ENCODE results near the gene TRIM3. TPM values are rescaled to one million over a fixed set of nuclear protein-coding genes. Genes with fewer than 3 reads are reported as not detected.
A peak's percentile ranks its signal among the peaks of the same experiment; 100 is the strongest.

The TRIM3 gene
- total RNA-seq, 1 donor from 2014 or later: 18.9 TPM

GRCh38 chr11:6406370-6406769, 67.4 kb downstream of the TRIM3 start:
- H3K4me1 ChIP-seq: no peaks in the 10 kb centered on the region
- no peak overlapping the region for H3K27ac ChIP-seq
- peaks cover 48% of the 10 kb centered on the region for H3K36me3 ChIP-seq
- ATAC-seq: no peak
- no peaks in the 10 kb centered on the region for H3K9me3 ChIP-seq
- DNase-seq: no peak
- intact Hi-C loops (cut with DNase I): no loop called here
- H3K4me3 ChIP-seq: no peak overlapping the region
- H3K27me3 ChIP-seq (ENCODE audit: low read depth): no peaks in the 10 kb centered on the region
- no peak for TF ChIP-seq CTCF (IDR thresholded peaks at IDR 0.05)

- TF ChIP-seq CTCF (IDR thresholded peaks at IDR 0.05): no peak
- H3K4me1 ChIP-seq: no peaks in the 10 kb centered on the region
- no peak for ATAC-seq
- H3K27ac ChIP-seq: no peak overlapping the region
- H3K36me3 ChIP-seq: peaks cover 48% of the 10 kb centered on the region
- H3K27me3 ChIP-seq (ENCODE audit: low read depth): no peaks in the 10 kb centered on the region
- H3K9me3 ChIP-seq: no peaks in the 10 kb centered on the region
- intact Hi-C loops (cut with DNase I): no loop called here
- no peak overlapping the region for H3K4me3 ChIP-seq
- no peak for DNase-seq
These were observed 67.9 kb downstream of the TRIM3 start for GRCh38 chr11:6405846-6406245.

- Histone ChIP-seq H3K9me3 (no peaks in the 10 kb centered on the region), H3K27me3 (ENCODE audit: low read depth) (no peaks in the 10 kb centered on the region), H3K4me1 (no peaks in the 10 kb centered on the region), H3K27ac (no peak overlapping the region), H3K36me3 (peaks cover 46% of the 10 kb centered on the region), H3K4me3 (no peak overlapping the region)
- TF ChIP-seq CTCF (IDR thresholded peaks at IDR 0.05): no peak
- peak; percentile 47 for DNase-seq
- ATAC-seq: peak in 1 of 2 donors; percentile 61
- intact Hi-C loops (cut with DNase I): no loop called here
These were observed 68.6 kb downstream of the TRIM3 start for GRCh38 chr11:6405052-6405667.

GRCh38 chr11:6404342-6405051, 69.2 kb downstream of the TRIM3 start:
- H3K36me3 ChIP-seq: peaks cover 41% of the 10 kb centered on the region
- no peaks in the 10 kb centered on the region for H3K9me3 ChIP-seq
- no peak for TF ChIP-seq CTCF (IDR thresholded peaks at IDR 0.05)
- H3K4me3 ChIP-seq: no peak overlapping the region
- DNase-seq (peak; percentile 30), ATAC-seq (peak in 1 of 2 donors; percentile 16)
- no peaks in the 10 kb centered on the region for H3K4me1 ChIP-seq
- H3K27me3 ChIP-seq (ENCODE audit: low read depth): no peaks in the 10 kb centered on the region
- intact Hi-C loops (cut with DNase I): no loop called here
- no peak overlapping the region for H3K27ac ChIP-seq

- intact Hi-C loops (cut with DNase I): no loop called here
- Histone ChIP-seq H3K9me3 (no peaks in the 10 kb centered on the region), H3K27ac (no peak overlapping the region), H3K27me3 (ENCODE audit: low read depth) (no peaks in the 10 kb centered on the region), H3K4me1 (no peaks in the 10 kb centered on the region), H3K4me3 (no peak overlapping the region), H3K36me3 (peaks cover 33% of the 10 kb centered on the region)
- DNase-seq (no peak), ATAC-seq (no peak)
- TF ChIP-seq CTCF (IDR thresholded peaks at IDR 0.05): no peak
These were observed 70.2 kb downstream of the TRIM3 start for GRCh38 chr11:6403539-6403938.
